HFFc6 (cell line): ENCODE measurements around the gene TTC7B. TPM values are rescaled to one million over a fixed set of nuclear protein-coding genes. Genes with fewer than 3 reads are reported as not detected.

Source experiments
- DNase-seq: peaks from one replicate; pipeline ENCODE4 v3.0.0-alpha.2; 2018
- H3K27ac Mint-ChIP-seq: 2 replicates; pipeline ENCODE4 v1.8.0; 2020; ENCODE audit warnings: mild to moderate bottlenecking, mixed read lengths
- H3K27me3 Mint-ChIP-seq: 2 replicates; pipeline ENCODE4 v1.8.0; 2021; ENCODE audit warnings: mild to moderate bottlenecking, moderate library complexity, mixed read lengths; ENCODE audit not compliant: insufficient read depth
- H3K36me3 Mint-ChIP-seq: 2 replicates; pipeline ENCODE4 v1.8.0; 2021; ENCODE audit warnings: low read depth, mixed read lengths
- H3K4me1 Mint-ChIP-seq: 2 replicates; pipeline ENCODE4 v1.8.0; 2020; ENCODE audit warnings: low read depth, mixed read lengths
- H3K4me3 Mint-ChIP-seq: 2 replicates; pipeline ENCODE4 v1.8.0; 2020; ENCODE audit warnings: mild to moderate bottlenecking, moderate library complexity, mixed read lengths
- H3K9me3 Mint-ChIP-seq: 2 replicates; pipeline ENCODE4 v1.8.0; 2020; ENCODE audit warnings: mild to moderate bottlenecking, mixed read lengths
- CTCF ChIP-seq: fragments of 200-600 bp; sonication (generic); IDR thresholded peaks from 2 replicates; pipeline ENCODE4 v1.5.0; 2021; ENCODE audit warnings: antibody characterized with exemption, mild to moderate bottlenecking
- total RNA-seq, 6 experiments: library from RNA; stranded (reverse); fragmentation: NEBNext Ultra II Directional; extraction: Animal tissue kit (Norgen Biotek cat#: 25700); gene quantifications; 2 replicates in 1 of 6; 3 replicates in 5 of 6; pipeline ENCODE4 v1.2.3, GENCODE V29; 2021

TTC7B gene
- total RNA-seq, 6 experiments from 2014 or later: 34.6 to 46.9 (median 40.9) TPM

DNA sequence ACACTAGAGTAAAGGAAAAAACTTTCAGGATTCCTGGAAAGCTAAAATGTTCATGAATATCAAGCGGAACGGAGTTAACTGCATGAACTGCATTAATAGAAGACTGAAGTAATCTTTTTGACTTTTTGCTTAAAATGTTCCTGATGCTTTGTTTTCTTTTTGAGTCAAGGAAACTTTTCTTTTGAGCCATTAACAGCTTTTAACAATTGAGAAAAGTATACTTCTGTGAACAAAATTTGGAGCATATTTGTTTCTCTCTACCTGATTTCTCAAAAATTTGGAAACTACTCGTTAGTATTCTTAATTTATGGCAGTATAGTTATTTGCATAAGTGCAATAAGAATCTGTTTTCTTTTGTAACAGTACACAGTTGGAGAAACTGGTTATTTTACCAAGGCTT, 340.9 kb downstream of the TTC7B start:
- peaks cover 30% of the 10 kb centered on the region for H3K9me3 Mint-ChIP-seq
- no peak overlapping the region for H3K27ac Mint-ChIP-seq
- no peak overlapping the region for H3K4me3 Mint-ChIP-seq
- no peak for TF ChIP-seq CTCF
- DNase-seq: no peak
- peaks cover 13% of the 10 kb centered on the region for H3K27me3 Mint-ChIP-seq
- no peaks in the 10 kb centered on the region for H3K36me3 Mint-ChIP-seq
- no peaks in the 10 kb centered on the region for H3K4me1 Mint-ChIP-seq

Other genes with a start within 250 kb of the TTC7B start
- gene RPS6KA5, start 244.2 kb upstream of the TTC7B start, total RNA-seq: under 1 TPM; 0.36 to 0.91 (median 0.48) TPM